Adrenal gland (tissue), 19 donors: Measurements from ENCODE around the gene VAX1. TPM values are rescaled to one million over a fixed set of nuclear protein-coding genes. Genes with fewer than 3 reads are reported as not detected.
"Not testable (repeated sequence)": the region's sequence is repeated elsewhere in the genome, so short reads cannot be mapped to it uniquely, and the experiment has no call there.

ENCODE experiments used
- DNase-seq, 7 donors: peaks; one replicate each; pipeline ENCODE4 v3.0.0-alpha.2; 2019 to 2020
- H3K27ac ChIP-seq, 5 donors: fragments of 200-600 bp; sonication (generic) in 4 of 5; 1 replicate in 3 of 5; 2 replicates in 2 of 5; pipeline versions ENCODE4 v1.5.1 to v1.8.0; 2016 to 2020; ENCODE audit warnings: mild to moderate bottlenecking in 1 of 5
- H3K27me3 ChIP-seq: fragments of 200-600 bp; 2 replicates; pipeline ENCODE4 v1.8.0; 2021
- H3K36me3 ChIP-seq, 2 donors: fragments of 200-600 bp; replicated peaks in 1 of 2; 1 replicate in 1 of 2; 2 replicates in 1 of 2; pipeline versions ENCODE4 v1.5.1 to v1.8.0; 2018 to 2022
- H3K4me1 ChIP-seq, 2 donors: fragments of 200-600 bp; replicated peaks in 1 of 2; 1 replicate in 1 of 2; 2 replicates in 1 of 2; pipeline versions ENCODE4 v1.5.1 to v1.8.0; 2018 to 2021
- H3K4me3 ChIP-seq, 4 donors: fragments of 200-600 bp; sonication (generic) in 3 of 4; one replicate each; pipeline ENCODE4 v1.5.1; 2016 to 2018
- H3K9me3 ChIP-seq, 3 donors: fragments of 200-600 bp; sonication (generic) in 1 of 3; replicated peaks in 1 of 3; 1 replicate in 2 of 3; 2 replicates in 1 of 3; pipeline versions ENCODE4 v1.5.1 to v1.8.0; 2016 to 2021
- CTCF ChIP-seq, 6 experiments: fragments of 450-650 bp in 4 of 6; fragments of 200-600 bp in 2 of 6; sonication (generic) in 1 of 6; IDR thresholded peaks; 1 replicate in 5 of 6; 2 replicates in 1 of 6; pipeline versions ENCODE4 v1.5.1 to v1.8.0; 2016 to 2021; ENCODE audit warnings: antibody characterized with exemption in 6 of 6, mild to moderate bottlenecking in 2 of 6, moderate library complexity in 1 of 6
- POLR2A ChIP-seq, 2 donors: fragments of 450-650 bp; IDR thresholded peaks; one replicate each; pipeline ENCODE4 v1.6.1; 2017; ENCODE audit warnings: antibody characterized with exemption in 2 of 2, mild to moderate bottlenecking in 2 of 2, moderate library complexity in 1 of 2
- WGBS, 4 donors: extraction: QIAGEN DNeasy Blood & Tissue Kit in 2 of 4; methylation state at CpG; one replicate each; pipeline versions ENCODE4 v1.1.5 to v1.1.7; 2013 to 2017; 5-methylcytosine and 5-hydroxymethylcytosine counted together
- intact Hi-C, 2 donors: fragments of 100-400 bp; cut with DNase I; formaldehyde crosslinking; loops; one replicate each; pipeline versions ENCODE4 v1.14.1 to v1.15.0; 2022 to 2023
- long read RNA-seq, 10 donors: library from polyadenylated mRNA in 3 of 10; unstranded in 2 of 10; stranded (forward) in 1 of 10; transcript quantifications; one replicate each; pipeline ENCODE4 v2.0.0 and lab custom pipeline, GENCODE V29; 2021 to 2026
- polyA plus RNA-seq, 3 donors: library from polyadenylated mRNA; stranded (reverse); fragments of 200-250 nt in 2 of 3; fragments of 350-450 nt in 1 of 3; fragmentation: Illumina TruSeq in 1 of 3; extraction: RNeasy Lipid Tissue Mini Kit (QIAGEN cat#74804) in 1 of 3; gene quantifications; one replicate each; pipeline ENCODE4 v1.2.3, GENCODE V29; 2013 to 2014
- total RNA-seq, 9 donors: library from RNA; depleted of rRNA in 4 of 9; stranded (reverse); fragments of >200 nt in 4 of 9; fragments of 120-200 nt in 1 of 9; fragmentation: NEBNext Ultra II Directional in 1 of 9; extraction: Animal tissue kit (Norgen Biotek cat#: 25700) in 1 of 9; gene quantifications; one replicate each; pipeline versions ENCODE4 v1.1.0 to v1.2.4, GENCODE V29; 2013 to 2023
- donor health status: healthy with polysubstance abuse.
- donor health status: Bipolar disorder and iron deficiency.
- donor health status: DM: yes; HTN: yes; CAD: no.
- donor health status: DM: no; HTN: no; CAD: no.
- donor health status: DM: no; HTN: no; CAD: no.
- donor health status: DM: yes; HTN: yes; CAD: no.

Gene VAX1, protein sequence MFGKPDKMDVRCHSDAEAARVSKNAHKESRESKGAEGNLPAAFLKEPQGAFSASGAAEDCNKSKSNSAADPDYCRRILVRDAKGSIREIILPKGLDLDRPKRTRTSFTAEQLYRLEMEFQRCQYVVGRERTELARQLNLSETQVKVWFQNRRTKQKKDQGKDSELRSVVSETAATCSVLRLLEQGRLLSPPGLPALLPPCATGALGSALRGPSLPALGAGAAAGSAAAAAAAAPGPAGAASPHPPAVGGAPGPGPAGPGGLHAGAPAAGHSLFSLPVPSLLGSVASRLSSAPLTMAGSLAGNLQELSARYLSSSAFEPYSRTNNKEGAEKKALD
- total RNA-seq (not detected), polyA plus RNA-seq (not detected)
- long read RNA-seq, donor 1, result 0 reads
- long read RNA-seq, donor 2, result 0 reads
- long read RNA-seq, donor 3, result 0 reads
- long read RNA-seq, donor 4, result 0 reads
- long read RNA-seq, donor 5, result 0 reads
- long read RNA-seq, donor 6, result 0 reads
- long read RNA-seq, donor 7, result 0 reads
- long read RNA-seq, donor 8, result 0 reads
- long read RNA-seq, donor 9, result 0 reads
- long read RNA-seq, donor 10, result 0 reads

GRCh38 chr10:117137911-117138642 lies at the start of gene VAX1:
TSS of gene VAX1 (minus strand) at chr10:117138270. CDS start at chr10:117138056, 214 bp downstream.
- H3K27ac ChIP-seq, result no peak within 1 kb of the TSS
- H3K9me3 ChIP-seq, result no peaks in the 10 kb centered on the region
- H3K27me3 ChIP-seq, result peaks cover 90% of the 10 kb centered on the region
- 5 to 9% (median 6%) methylated on average over 48 to 65 of the region's 65 CpGs for WGBS, 4 donors
- peaks cover 11 to 15% of the 10 kb centered on the region in 2 donors for H3K4me1 ChIP-seq
- TF ChIP-seq CTCF (IDR thresholded peaks at IDR 0.05) (no peak), POLR2A (IDR thresholded peaks at IDR 0.05) (no peak)
- no peaks in the 10 kb centered on the region for H3K36me3 ChIP-seq
- DNase-seq, result no peak
- intact Hi-C loops, result no loop called here
- H3K4me3 ChIP-seq, result peak within 1 kb of the TSS in 2 of 4 donors; percentile 6 to 48

GRCh38 chr10:117186832-117187615 lies 49.0 kb upstream of the VAX1 start:
- DNase-seq, result no peak
- TF ChIP-seq POLR2A (IDR thresholded peaks at IDR 0.05) (no peak), CTCF (IDR thresholded peaks at IDR 0.05) (no peak)
- 48 to 56% (median 51%) methylated on average over 4 of the region's 4 CpGs for WGBS, 4 donors

DNA sequence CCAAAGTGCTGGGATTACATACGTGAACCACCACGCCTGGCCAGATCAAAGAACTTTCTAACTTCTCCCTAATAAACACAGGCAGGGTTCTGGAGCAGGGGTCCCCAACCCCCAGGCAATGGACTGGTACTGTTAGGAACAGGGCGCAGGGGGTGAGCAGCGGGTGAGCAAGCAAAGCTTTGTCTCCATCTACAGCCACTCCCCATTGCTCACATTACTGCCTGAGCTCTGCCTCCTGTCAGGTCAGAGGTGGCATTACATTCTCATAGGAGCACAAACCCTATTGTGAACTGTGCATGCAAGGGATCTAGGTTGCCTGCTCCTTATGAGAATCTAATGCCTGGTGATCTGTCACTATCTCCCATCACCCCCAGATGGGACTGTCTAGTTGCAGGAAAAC lies 47.7 kb upstream of the VAX1 start:
- not testable (repeated sequence) for DNase-seq, H3K27ac ChIP-seq
- WGBS, 4 donors, result 83 to 95% (median 91%) methylated on average over 2 to 4 of the region's 4 CpGs

More at GRCh38 chr10:117186832-117187615, 49.0 kb upstream of the VAX1 start:
- Histone ChIP-seq H3K36me3 (no peaks in the 10 kb centered on the region), H3K4me1 (no peaks in the 10 kb centered on the region), H3K9me3 (no peaks in the 10 kb centered on the region), H3K27ac (no peak overlapping the region), H3K27me3 (no peaks in the 10 kb centered on the region), H3K4me3 (no peak overlapping the region)
- intact Hi-C loops, result no loop called here

DNA sequence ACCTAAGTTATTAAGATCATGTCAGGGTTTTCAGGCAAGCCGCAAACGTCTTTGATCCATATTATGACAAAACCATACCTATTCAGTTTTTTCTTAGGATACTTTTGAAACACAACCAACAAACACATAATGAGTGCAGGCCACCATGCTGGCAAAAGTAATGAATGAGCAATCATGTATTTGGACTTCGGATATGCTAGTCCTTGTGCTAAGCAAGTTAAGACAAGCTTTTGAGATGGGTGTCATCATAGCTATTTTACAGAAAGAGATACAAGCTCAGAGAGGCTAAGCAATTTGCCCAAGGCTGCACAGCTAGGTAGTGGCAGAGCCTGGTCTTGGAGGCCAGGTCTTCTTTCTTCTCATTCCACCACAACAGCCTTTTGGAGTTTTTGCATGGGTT lies 46.8 kb upstream of the VAX1 start:
- intact Hi-C loops, result no loop called here
- no peak overlapping the region for H3K27ac ChIP-seq
- no peaks in the 10 kb centered on the region for H3K4me1 ChIP-seq
- WGBS, 4 donors, result 69 to 86% (median 80%) methylated on average over 3 of the region's 3 CpGs
- no peak for TF ChIP-seq CTCF (IDR thresholded peaks at IDR 0.05)
- no peak for TF ChIP-seq POLR2A (IDR thresholded peaks at IDR 0.05)
- H3K27me3 ChIP-seq, result peaks cover 12% of the 10 kb centered on the region
- no peak for DNase-seq
- H3K4me3 ChIP-seq, result no peak overlapping the region
- H3K36me3 ChIP-seq, result no peaks in the 10 kb centered on the region
- no peaks in the 10 kb centered on the region for H3K9me3 ChIP-seq

More for the DNA sequence above, 47.7 kb upstream of the VAX1 start:
- H3K4me1 ChIP-seq, H3K36me3 ChIP-seq, intact Hi-C loops, H3K9me3 ChIP-seq, H3K4me3 ChIP-seq, H3K27me3 ChIP-seq: not testable (repeated sequence)
